GM23338 (cell line): Measurements from ENCODE around the gene DONSON. TPM values are rescaled to one million over a fixed set of nuclear protein-coding genes. Genes with fewer than 3 reads are reported as not detected.

Source experiments
- ATAC-seq: fragments of 200-7000 bp; cut with Tn5 transposase; 3 replicates; pipeline ENCODE4 v1.9.1; 2020
- DNase-seq: peaks from one replicate; pipeline ENCODE4 v3.0.0-alpha.2; 2015; ENCODE audit warnings: low spot score
- H2AFZ ChIP-seq: fragments of 200-600 bp; sonication (generic); 2 replicates; pipeline ENCODE4 v1.8.0; 2016; ENCODE audit warnings: antibody characterized with exemption, mild to moderate bottlenecking, moderate library complexity
- H3F3A ChIP-seq: fragments of 200-600 bp; sonication (generic); replicated peaks from 2 replicates; pipeline ENCODE4 v1.8.0; 2017; ENCODE audit warnings: antibody characterized with exemption, mixed run types, low read depth
- H3K27ac ChIP-seq: fragments of 200-600 bp; sonication (generic); 2 replicates; pipeline ENCODE4 v1.6.1; 2016; ENCODE audit warnings: low read depth
- H3K27me3 ChIP-seq: fragments of 200-600 bp; sonication (generic); 2 replicates; pipeline ENCODE4 v1.8.0; 2016; ENCODE audit warnings: mild to moderate bottlenecking, mixed run types, moderate library complexity; ENCODE audit not compliant: insufficient read depth
- H3K36me3 ChIP-seq: fragments of 200-600 bp; sonication (generic); 2 replicates; pipeline ENCODE4 v1.8.0; 2016; ENCODE audit warnings: mild to moderate bottlenecking; ENCODE audit not compliant: insufficient read depth
- H3K4me1 ChIP-seq: fragments of 200-600 bp; sonication (generic); 2 replicates; pipeline ENCODE4 v1.8.0; 2016; ENCODE audit warnings: mild to moderate bottlenecking, moderate library complexity; ENCODE audit not compliant: insufficient read depth
- H3K4me2 ChIP-seq: fragments of 200-600 bp; sonication (generic); 2 replicates; pipeline ENCODE4 v1.7.1; 2017; ENCODE audit warnings: mixed run types
- H3K4me3 ChIP-seq: fragments of 200-600 bp; sonication (generic); 2 replicates; pipeline ENCODE4 v1.6.1; 2016; ENCODE audit warnings: mixed run types
- H3K79me2 ChIP-seq: fragments of 200-600 bp; sonication (generic); replicated peaks from 2 replicates; pipeline ENCODE4 v1.8.0; 2017; ENCODE audit warnings: mild to moderate bottlenecking; ENCODE audit not compliant: insufficient read depth
- H3K9me2 ChIP-seq: fragments of 200-600 bp; sonication (generic); 2 replicates; pipeline ENCODE4 v1.8.0; 2017; ENCODE audit not compliant: insufficient read depth
- H4K20me1 ChIP-seq: fragments of 200-600 bp; sonication (generic); replicated peaks from 2 replicates; pipeline ENCODE4 v1.8.0; 2017; ENCODE audit warnings: mild to moderate bottlenecking; ENCODE audit not compliant: insufficient read depth
- H3K27ac Mint-ChIP-seq: 2 replicates; pipeline ENCODE4 v1.8.0; 2020; ENCODE audit warnings: inconsistent platforms, mild to moderate bottlenecking, moderate library complexity, mixed read lengths
- H3K27me3 Mint-ChIP-seq: 3 replicates; pipeline ENCODE4 v1.8.0; 2022; ENCODE audit warnings: low read depth, mild to moderate bottlenecking, moderate library complexity, mixed read lengths, inconsistent platforms; ENCODE audit not compliant: insufficient read depth, poor library complexity
- H3K36me3 Mint-ChIP-seq: 3 replicates; pipeline ENCODE4 v1.8.0; 2021; ENCODE audit warnings: low read depth, mild to moderate bottlenecking, inconsistent platforms, moderate library complexity, mixed read lengths
- H3K4me1 Mint-ChIP-seq: 3 replicates; pipeline ENCODE4 v1.8.0; 2020; ENCODE audit warnings: mild to moderate bottlenecking, inconsistent platforms, mixed read lengths
- H3K4me3 Mint-ChIP-seq: 3 replicates; pipeline ENCODE4 v1.8.0; 2021; ENCODE audit warnings: moderate library complexity, mild to moderate bottlenecking, inconsistent platforms, mixed read lengths
- H3K9me3 Mint-ChIP-seq: 3 replicates; pipeline ENCODE4 v1.8.0; 2020; ENCODE audit warnings: moderate library complexity, mild to moderate bottlenecking, inconsistent platforms, mixed read lengths
- CREB1 ChIP-seq: fragments of 250-450 bp; sonication (Bioruptor Pico); IDR thresholded peaks from 2 replicates; pipeline ENCODE4 v1.5.0; 2020; ENCODE audit warnings: low read depth, mild to moderate bottlenecking, moderate library complexity
- JUNB ChIP-seq: IDR thresholded peaks from one replicate; pipeline ENCODE4 v1.6.1; 2016; ENCODE audit warnings: antibody characterized with exemption; ENCODE audit not compliant: unreplicated experiment
- NANOG ChIP-seq: IDR thresholded peaks from 2 replicates; pipeline ENCODE4 v1.6.1; 2016; ENCODE audit warnings: antibody characterized with exemption, borderline replicate concordance
- ZNF114 ChIP-seq: fragments of 250-450 bp; sonication (Bioruptor Pico); IDR thresholded peaks from 2 replicates; pipeline ENCODE4 v1.5.0; 2020; ENCODE audit warnings: mild to moderate bottlenecking, moderate library complexity
- ZNF331 ChIP-seq: fragments of 250-450 bp; sonication (Bioruptor Pico); IDR thresholded peaks from 2 replicates; pipeline ENCODE4 v1.5.0; 2020; ENCODE audit warnings: low read depth, mild to moderate bottlenecking, moderate library complexity
- polyA plus RNA-seq: library from polyadenylated mRNA; unstranded; fragments of >200 nt; fragmentation: Nextera tagmentation; extraction: Ambion mirVana; gene quantifications from 2 replicates; pipeline ENCODE4 v1.2.1, GENCODE V29; 2016
- total RNA-seq: library from RNA; depleted of rRNA; stranded (reverse); fragments of >200 nt; shearing (Covaris generic); gene quantifications from 2 replicates; pipeline ENCODE4 v1.2.3, GENCODE V29; 2014
- TF ChIP-seq, protein P1 (sequence below): IDR thresholded peaks from 2 replicates; pipeline ENCODE4 v1.6.1; 2016; ENCODE audit warnings: antibody characterized with exemption
- TF ChIP-seq, protein P2 (sequence below): IDR thresholded peaks from one replicate; pipeline ENCODE4 v1.6.1; 2018; ENCODE audit warnings: antibody characterized with exemption; ENCODE audit not compliant: unreplicated experiment
- TF ChIP-seq, protein P3 (sequence below), 2 experiments: fragments of 200-600 bp in 1 of 2; sonication (generic) in 1 of 2; conservative IDR thresholded peaks; 2 replicates each; pipeline versions ENCODE4 v1.5.1 to v1.6.1; 2016 to 2017; ENCODE audit warnings: antibody characterized with exemption in 2 of 2, low read depth in 2 of 2, mild to moderate bottlenecking in 2 of 2, moderate library complexity in 1 of 2

The DONSON gene
- total and polyA plus RNA-seq, 2 experiments from 2014 or later: 32.9 to 35.2 TPM

DNA sequence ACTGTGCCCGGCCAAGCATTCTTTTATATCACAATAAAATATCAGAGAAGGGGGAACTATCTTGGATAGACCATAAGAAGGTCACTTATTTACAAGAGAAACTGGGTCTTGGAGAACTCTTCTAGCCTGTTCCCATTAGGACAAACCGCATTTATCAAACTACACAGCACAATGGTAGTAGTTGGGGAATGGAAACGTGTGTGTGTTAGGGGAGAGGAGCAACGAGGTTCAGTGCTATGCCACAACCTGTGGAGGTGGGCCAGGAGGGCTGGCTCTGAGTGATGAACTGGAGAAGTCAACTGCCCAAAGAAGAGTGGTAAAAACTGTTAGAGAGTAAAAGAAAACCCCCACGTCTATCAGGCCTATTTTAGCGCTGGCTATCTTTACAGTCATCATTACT is 1.6 kb downstream of the DONSON start:
- peak overlapping the region; percentile 87 for H3K4me3 ChIP-seq
- H3K9me3 Mint-ChIP-seq: no peaks in the 10 kb centered on the region
- H3K27ac Mint-ChIP-seq: no peak overlapping the region

More for the DNA sequence above, 1.6 kb downstream of the DONSON start:
- Histone ChIP-seq H3K27ac (no peak overlapping the region), H2AFZ (no peak overlapping the region), H3K9me2 (no peaks in the 10 kb centered on the region), H3K4me1 (peaks cover 14% of the 10 kb centered on the region; the same call in 1 of the 2 replicates), H3F3A (peaks cover 11% of the 10 kb centered on the region; the same call in 1 of the 2 replicates), H3K4me2 (peak overlapping the region; percentile 91), H3K36me3 (0 out of 2 replicates have a peak, but pooled peaks cover 7% of the 10 kb centered on the region), H3K27me3 (0 out of 2 replicates have a peak, but pooled peaks cover 8% of the 10 kb centered on the region), H4K20me1 (0 out of 2 replicates have a peak, but pooled peaks cover 8% of the 10 kb centered on the region), H3K79me2 (peaks cover 24% of the 10 kb centered on the region)
- Mint-ChIP-seq H3K36me3 (peaks cover 32% of the 10 kb centered on the region; the same call in 2 of the 3 replicates), H3K4me1 (peaks cover 11% of the 10 kb centered on the region), H3K4me3 (peak overlapping the region; percentile 62), H3K27me3 (peaks cover 9% of the 10 kb centered on the region)
- no peak for ATAC-seq
- no peak for DNase-seq
- TF ChIP-seq NANOG (no peak), JUNB (no peak), CREB1 (CRISPR knock-in tag) (no peak), ZNF114 (CRISPR knock-in tag) (no peak), ZNF331 (no peak)
- TF ChIP-seq, protein P1, sequence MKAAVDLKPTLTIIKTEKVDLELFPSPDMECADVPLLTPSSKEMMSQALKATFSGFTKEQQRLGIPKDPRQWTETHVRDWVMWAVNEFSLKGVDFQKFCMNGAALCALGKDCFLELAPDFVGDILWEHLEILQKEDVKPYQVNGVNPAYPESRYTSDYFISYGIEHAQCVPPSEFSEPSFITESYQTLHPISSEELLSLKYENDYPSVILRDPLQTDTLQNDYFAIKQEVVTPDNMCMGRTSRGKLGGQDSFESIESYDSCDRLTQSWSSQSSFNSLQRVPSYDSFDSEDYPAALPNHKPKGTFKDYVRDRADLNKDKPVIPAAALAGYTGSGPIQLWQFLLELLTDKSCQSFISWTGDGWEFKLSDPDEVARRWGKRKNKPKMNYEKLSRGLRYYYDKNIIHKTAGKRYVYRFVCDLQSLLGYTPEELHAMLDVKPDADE: no peak
- TF ChIP-seq, protein P2, sequence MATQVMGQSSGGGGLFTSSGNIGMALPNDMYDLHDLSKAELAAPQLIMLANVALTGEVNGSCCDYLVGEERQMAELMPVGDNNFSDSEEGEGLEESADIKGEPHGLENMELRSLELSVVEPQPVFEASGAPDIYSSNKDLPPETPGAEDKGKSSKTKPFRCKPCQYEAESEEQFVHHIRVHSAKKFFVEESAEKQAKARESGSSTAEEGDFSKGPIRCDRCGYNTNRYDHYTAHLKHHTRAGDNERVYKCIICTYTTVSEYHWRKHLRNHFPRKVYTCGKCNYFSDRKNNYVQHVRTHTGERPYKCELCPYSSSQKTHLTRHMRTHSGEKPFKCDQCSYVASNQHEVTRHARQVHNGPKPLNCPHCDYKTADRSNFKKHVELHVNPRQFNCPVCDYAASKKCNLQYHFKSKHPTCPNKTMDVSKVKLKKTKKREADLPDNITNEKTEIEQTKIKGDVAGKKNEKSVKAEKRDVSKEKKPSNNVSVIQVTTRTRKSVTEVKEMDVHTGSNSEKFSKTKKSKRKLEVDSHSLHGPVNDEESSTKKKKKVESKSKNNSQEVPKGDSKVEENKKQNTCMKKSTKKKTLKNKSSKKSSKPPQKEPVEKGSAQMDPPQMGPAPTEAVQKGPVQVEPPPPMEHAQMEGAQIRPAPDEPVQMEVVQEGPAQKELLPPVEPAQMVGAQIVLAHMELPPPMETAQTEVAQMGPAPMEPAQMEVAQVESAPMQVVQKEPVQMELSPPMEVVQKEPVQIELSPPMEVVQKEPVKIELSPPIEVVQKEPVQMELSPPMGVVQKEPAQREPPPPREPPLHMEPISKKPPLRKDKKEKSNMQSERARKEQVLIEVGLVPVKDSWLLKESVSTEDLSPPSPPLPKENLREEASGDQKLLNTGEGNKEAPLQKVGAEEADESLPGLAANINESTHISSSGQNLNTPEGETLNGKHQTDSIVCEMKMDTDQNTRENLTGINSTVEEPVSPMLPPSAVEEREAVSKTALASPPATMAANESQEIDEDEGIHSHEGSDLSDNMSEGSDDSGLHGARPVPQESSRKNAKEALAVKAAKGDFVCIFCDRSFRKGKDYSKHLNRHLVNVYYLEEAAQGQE: no peak
- TF ChIP-seq, protein P3, sequence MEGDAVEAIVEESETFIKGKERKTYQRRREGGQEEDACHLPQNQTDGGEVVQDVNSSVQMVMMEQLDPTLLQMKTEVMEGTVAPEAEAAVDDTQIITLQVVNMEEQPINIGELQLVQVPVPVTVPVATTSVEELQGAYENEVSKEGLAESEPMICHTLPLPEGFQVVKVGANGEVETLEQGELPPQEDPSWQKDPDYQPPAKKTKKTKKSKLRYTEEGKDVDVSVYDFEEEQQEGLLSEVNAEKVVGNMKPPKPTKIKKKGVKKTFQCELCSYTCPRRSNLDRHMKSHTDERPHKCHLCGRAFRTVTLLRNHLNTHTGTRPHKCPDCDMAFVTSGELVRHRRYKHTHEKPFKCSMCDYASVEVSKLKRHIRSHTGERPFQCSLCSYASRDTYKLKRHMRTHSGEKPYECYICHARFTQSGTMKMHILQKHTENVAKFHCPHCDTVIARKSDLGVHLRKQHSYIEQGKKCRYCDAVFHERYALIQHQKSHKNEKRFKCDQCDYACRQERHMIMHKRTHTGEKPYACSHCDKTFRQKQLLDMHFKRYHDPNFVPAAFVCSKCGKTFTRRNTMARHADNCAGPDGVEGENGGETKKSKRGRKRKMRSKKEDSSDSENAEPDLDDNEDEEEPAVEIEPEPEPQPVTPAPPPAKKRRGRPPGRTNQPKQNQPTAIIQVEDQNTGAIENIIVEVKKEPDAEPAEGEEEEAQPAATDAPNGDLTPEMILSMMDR (conservative IDR thresholded peaks at IDR 0.05; ENCODE audit: low read depth in 2 of 2): no peak
